Stimulated activated CD4-positive, alpha-beta T cell treated with anti-CD3 and anti-CD28 coated beads, Interleukin-12 subunit alpha, Interleukin-12 subunit beta, amount 100 ng/mL, for 4 hours (primary cell): ENCODE data around the gene FN3KRP.

Experiments
- DNase-seq: peaks from one replicate; pipeline ENCODE4 v3.0.0-alpha.2; 2020

The FN3KRP gene

DNA sequence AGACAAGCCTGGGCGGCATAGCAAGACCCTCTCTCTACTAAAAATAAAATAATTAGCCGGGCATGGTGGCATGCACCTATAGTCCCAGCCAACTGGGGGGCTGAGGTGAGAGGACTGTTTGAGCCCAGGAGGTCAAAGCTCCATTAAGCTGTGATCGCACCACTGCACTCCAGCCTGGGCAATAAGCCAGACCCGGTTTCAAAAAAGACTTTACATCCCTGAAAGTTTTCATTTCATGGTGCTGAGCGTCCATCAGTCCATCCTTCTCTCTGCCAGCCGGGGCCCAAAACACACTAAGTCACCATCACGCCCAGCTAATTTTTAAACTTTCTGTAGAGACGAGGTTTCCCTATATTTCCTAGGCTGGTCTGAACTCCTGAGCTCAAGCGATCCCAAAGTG is 28.6 kb upstream of the FN3KRP start:
- DNase-seq, result no peak

- no peak for DNase-seq
These were observed 27.4 kb upstream of the FN3KRP start for GRCh38 chr17:82689077-82689476.

GRCh38 chr17:82690786-82691489 is 25.6 kb upstream of the FN3KRP start:
- DNase-seq, result no peak

- no peak for DNase-seq
These were observed 24.8 kb upstream of the FN3KRP start for GRCh38 chr17:82691714-82692113.

- DNase-seq, result no peak
These were observed 24.2 kb upstream of the FN3KRP start for GRCh38 chr17:82692268-82692667.

GRCh38 chr17:82693168-82693867 is 23.2 kb upstream of the FN3KRP start:
- DNase-seq, result no peak

- no peak for DNase-seq
These were observed 21.9 kb upstream of the FN3KRP start for GRCh38 chr17:82694647-82695046.

DNA sequence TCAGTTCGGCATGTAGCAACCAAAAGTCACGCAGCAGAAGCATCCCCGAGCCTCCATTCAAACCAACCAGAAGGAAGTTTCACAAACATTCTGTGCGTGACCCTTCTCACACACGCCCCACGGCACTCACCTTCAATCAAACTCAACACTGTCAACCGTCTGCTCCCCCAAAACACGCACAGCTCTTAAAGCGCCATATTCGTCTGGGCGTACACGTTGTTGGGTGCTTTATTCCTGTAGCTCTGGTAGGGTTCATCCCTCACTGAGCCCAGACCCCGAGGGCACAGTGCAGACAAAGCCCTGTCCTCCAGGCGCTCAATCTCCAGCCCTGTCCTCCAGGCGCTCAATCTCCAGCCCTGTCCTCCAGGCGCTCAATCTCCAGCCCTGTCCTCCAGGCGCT is 20.2 kb upstream of the FN3KRP start:
- DNase-seq, result no peak

DNA sequence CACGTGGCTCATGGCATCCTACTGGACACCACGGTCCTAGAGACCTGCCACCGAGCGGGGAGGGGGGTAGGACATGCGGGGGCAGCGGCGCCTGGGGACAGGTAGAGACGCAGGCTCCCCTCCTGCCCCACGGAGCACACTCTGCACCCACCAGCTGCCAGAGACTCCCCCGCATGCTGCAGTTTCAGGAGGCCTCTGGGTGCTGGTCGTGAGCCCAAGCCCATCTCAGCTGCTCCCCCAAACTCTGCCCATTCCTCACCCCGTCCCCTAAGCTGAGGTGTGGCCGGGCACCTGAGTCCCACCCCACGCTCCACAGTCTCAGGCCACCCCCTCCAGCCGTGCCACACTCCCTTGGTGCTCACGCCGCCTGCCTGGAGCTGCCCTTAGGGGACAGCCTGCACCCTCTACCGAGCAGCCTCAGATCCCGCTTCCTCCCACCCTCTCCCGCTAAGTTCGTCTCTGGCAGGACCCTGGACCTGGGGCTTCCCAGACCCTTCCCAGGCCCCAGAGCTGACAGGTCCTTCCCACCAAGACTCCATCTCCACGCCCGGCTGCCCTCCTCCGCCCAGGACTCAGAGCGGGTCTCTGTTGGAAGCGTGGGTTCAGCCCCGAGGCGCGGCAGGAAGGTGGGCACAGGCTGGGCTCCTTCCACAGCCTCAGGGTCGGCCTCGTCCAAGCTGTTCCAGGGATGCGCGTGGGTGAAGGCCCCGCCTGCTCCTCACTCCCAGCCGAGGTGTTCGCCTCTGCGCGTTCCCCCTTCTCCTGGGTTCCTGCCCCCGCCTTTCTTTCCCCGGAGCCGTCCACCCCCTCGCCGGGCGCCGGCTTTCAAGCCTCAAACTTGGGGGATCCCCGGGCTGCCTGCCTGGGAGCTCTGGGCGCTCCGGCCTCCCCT is 19.3 kb upstream of the FN3KRP start:
- DNase-seq, result peak; percentile 7

GRCh38 chr17:82697808-82698064 is 18.8 kb upstream of the FN3KRP start:
- DNase-seq, result no peak

DNA sequence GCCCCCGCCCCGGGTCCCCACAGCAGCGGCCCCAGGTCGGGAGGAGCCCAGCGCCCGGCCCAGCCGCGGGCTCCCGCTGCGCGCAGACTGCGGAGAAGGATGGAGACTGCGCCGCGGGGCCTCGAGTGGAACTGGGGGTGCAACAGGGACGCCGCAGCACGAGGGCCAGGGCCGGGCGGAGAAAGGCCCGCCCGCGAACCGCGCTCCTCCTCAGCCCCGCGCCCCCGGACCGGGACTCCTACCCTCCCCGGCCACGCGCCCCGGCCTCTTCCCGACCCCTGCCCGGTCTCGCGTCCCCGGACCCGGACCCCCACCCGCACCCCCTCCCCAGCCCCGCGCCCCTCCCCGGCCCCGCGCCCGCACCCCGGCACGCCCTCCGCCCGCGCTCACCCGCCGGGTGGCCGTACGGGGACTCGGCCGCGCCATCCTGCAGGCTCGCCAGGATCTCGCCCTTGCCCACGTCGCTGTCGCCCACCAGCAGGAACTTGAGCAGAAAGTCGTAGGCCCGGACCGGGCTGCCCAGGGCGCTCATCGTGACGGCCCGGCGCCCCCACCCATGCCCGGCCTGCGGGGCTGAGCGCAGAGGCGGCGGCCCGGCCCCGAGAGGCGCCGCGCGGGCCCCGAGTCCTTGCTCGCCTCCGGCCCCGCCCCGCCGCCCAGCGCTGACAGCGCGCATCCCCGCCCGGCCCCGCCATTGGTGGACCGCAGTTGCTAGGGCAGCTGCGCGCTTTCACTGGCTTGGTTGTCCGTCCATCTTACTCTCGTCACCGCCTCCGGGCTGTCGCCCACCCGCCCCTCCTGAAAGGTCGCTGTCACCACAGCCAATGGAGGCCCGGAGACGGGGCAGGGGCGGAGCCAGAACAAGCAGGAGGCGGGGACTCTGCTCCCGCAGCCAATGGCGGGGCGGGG is 18.2 kb upstream of the FN3KRP start, which contains the start of gene RAB40B:
TSS of gene RAB40B (minus strand) at position 634 of the 909 bp plus-strand sequence. CDS start at position 532, 102 bp downstream.
- DNase-seq, result peak; percentile 96

DNA sequence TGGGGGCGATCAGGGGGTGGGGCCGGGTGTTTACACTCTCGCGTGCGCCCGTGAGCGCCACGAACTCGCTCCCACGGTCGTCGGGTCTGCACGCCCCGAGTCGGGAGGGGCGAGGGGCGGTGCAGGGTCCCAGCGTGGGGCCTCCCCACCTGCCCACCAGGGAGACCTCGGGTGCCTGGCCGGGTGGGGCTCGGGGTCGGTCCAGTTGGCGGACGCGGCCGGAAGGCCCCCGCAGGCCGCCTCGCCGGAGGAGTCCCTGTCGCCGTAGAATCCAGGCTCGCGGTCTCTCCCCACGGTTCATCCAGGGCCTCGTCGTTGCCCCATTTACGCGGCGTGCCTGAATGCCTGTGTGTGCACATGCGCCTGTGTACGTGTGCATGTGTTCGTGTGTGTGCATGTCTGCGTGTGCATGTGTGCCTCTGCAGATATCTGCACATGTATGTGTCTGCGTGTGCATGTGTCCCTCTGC is 17.5 kb upstream of the FN3KRP start:
- no peak for DNase-seq

DNA sequence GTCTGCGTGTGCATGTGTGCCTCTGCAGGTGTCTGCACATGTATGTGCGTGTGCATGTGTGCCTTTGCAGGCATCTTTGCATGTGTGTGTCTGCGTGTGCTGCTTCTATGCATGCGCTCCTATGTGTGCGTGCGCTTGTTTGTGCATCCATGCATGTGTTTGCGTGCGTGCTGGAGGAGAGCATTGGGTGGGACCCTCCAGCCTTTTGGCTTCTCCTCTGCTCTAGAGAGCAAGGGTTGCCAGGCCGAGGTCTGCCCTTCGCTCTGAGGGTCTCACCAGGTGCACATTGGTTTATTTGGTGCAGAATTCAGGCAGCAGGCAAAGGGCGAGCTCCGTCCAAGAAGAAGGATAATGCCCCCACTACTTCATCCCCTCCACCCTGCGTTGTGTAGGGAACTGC is 17.0 kb upstream of the FN3KRP start:
- DNase-seq, result no peak

DNA sequence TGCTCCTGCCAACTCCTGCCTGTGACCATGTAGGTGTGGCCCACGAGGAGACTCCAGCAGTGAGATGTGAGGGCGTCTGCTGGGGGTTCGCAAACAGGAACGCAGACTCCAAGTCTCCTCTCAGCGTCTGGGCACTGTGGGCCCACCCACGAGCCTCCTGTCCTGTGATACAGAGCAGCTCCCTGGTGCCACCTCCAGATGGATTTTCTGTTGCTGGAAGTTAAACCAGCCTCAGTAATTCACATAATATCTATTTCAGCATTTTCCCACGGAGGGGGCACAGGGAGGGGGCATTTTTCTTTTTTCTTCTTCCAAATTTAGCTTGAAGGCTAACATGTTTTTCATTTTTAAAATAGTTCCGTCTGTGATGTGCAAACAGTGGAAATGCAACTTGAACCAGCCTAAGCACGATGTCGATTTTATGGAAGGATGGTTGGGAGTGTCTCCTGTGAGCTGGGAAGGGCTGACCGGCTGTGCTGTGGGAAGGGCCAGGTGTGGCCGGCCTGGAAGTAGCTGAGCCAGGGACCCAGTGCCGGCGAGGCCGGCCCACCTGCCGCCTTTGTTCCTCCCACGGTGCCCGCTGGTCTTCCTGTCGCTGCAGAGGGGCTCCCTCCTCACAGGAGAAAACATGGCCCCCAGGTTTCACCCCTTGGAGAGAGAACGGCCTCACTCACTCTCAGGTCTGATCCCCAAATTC is 14.1 kb upstream of the FN3KRP start:
- DNase-seq, result no peak

GRCh38 chr17:82703036-82703745 is 13.3 kb upstream of the FN3KRP start:
- no peak for DNase-seq

DNA sequence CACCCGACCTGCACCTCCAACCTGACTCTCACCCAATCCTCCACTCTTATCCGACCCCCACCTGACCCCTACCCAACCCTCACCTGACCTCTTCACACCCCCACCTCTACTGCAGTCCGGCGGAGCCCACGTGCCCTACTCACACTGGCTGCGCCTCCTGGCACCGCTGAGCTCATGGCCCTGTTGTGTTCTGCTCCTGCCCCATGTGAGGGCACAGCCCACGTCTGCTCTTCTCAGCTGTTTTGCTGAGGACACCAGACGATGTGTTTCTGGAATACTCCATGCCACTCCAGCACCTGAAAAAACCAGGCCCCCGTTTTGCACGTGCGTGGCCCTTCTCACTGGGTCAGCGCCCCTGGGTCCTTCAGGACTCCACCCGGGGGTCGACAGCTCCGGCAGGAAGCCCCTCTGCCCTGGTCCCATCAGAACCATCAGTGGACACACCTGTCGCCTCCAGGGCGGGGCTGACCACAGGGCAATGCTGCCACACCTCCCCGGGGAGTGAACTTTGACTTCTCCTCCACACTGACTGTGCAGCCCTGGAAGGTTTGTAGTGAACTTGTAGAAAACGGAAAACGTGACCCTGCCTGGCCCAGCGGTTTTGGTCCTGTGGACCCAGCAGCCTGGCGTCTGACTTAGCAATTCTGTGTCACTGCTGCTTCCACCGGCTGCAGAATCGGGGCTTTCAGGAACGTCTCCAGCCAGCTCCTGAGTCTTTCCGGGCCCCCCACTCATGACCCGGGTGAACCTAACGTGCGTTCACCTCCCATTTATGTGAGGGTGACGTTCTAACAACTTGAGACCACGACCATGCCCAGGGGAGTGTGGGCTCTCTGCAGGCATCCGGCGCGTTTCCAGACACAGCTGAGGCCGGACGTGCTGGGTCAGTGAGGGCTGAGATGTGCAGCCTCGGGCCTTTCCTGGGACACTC is 12.3 kb upstream of the FN3KRP start:
- DNase-seq, result no peak

- no peak for DNase-seq
These were observed 11.6 kb upstream of the FN3KRP start for GRCh38 chr17:82704886-82705285.

DNA sequence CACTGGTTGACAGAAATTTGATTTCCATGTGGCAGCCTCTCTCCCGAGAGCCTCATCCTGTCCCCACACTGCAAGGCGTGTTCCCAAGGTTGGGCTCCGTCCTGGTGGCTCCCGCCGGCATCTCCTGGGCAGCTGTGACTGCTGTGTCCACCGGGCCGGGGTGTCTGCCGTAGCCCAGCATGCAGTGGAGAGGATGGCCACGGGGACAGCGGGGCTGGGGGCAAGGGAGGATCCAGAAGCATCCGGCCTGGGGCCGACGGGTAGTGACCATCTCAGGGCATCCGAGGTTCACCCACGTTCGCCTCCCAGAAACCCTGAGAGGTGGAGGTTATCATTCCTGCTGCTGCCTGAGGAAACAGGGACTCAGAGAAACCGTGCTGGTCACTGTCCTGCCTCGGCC is 10.8 kb upstream of the FN3KRP start:
- DNase-seq, result no peak

- DNase-seq, result no peak
These were observed 7.4 kb upstream of the FN3KRP start for GRCh38 chr17:82709024-82709675.
